Bronchial epithelial cell (primary cell): ENCODE results near the gene MRPL19. TPM values are rescaled to one million over a fixed set of nuclear protein-coding genes. Genes with fewer than 3 reads are reported as not detected.

Experiments
- DNase-seq: peaks from one replicate; pipeline ENCODE4 v3.0.0-alpha.2; 2010; ENCODE audit warnings: low read depth
- FAIRE-seq: peaks from 2 replicates; lab custom pipeline; 2011; peaks lifted over from hg19 to GRCh38; lab: Jason Lieb, UNC
- H3K27me3 ChIP-seq: 2 replicates; pipeline ENCODE4 v1.5.1; 2011; ENCODE audit warnings: low read length; ENCODE audit not compliant: control insufficient read depth, insufficient read depth
- H3K36me3 ChIP-seq: 2 replicates; pipeline ENCODE4 v1.5.1; 2011; ENCODE audit warnings: low read length; ENCODE audit not compliant: control insufficient read depth, insufficient read depth
- H3K4me3 ChIP-seq: 2 replicates; pipeline ENCODE4 v1.5.1; 2011; ENCODE audit warnings: mild to moderate bottlenecking, low read depth, low read length, control low read depth
- CTCF ChIP-seq: IDR thresholded peaks from 2 replicates; pipeline ENCODE4 v1.5.1; 2011; ENCODE audit warnings: mild to moderate bottlenecking, moderate library complexity, low read length, control low read depth, inconsistent platforms; ENCODE audit not compliant: insufficient read depth, severe bottlenecking
- total RNA-seq: library from RNA; depleted of rRNA; stranded (reverse); fragments of >200 nt; gene quantifications from 2 replicates; pipeline ENCODE4 v1.2.1, GENCODE V29; 2014

MRPL19 gene
- total RNA-seq, 1 donor from 2014 or later, result 51.6 TPM

- no peak for TF ChIP-seq CTCF
- FAIRE-seq (no peak), DNase-seq (peak; percentile 38)
- no peaks in the 10 kb centered on the region for H3K27me3 ChIP-seq
- H3K4me3 ChIP-seq, result no peak overlapping the region
- H3K36me3 ChIP-seq, result no peaks in the 10 kb centered on the region
Measured at GRCh38 chr2:75632091-75632701, 14.4 kb upstream of the MRPL19 start.

GRCh38 chr2:75632813-75633212 is 13.8 kb upstream of the MRPL19 start:
- FAIRE-seq (no peak), DNase-seq (no peak)
- Histone ChIP-seq H3K27me3 (no peaks in the 10 kb centered on the region), H3K36me3 (no peaks in the 10 kb centered on the region), H3K4me3 (no peak overlapping the region)
- TF ChIP-seq CTCF, result no peak

GRCh38 chr2:75633620-75634019 is 13.0 kb upstream of the MRPL19 start:
- Histone ChIP-seq H3K27me3 (no peaks in the 10 kb centered on the region), H3K36me3 (no peaks in the 10 kb centered on the region), H3K4me3 (no peak overlapping the region)
- DNase-seq (no peak), FAIRE-seq (no peak)
- TF ChIP-seq CTCF, result no peak

GRCh38 chr2:75634945-75635344 is 11.6 kb upstream of the MRPL19 start:
- Histone ChIP-seq H3K27me3 (no peaks in the 10 kb centered on the region), H3K4me3 (no peak overlapping the region), H3K36me3 (no peaks in the 10 kb centered on the region)
- no peak for FAIRE-seq
- peak; percentile 96 for DNase-seq
- no peak for TF ChIP-seq CTCF

- no peak for TF ChIP-seq CTCF
- Histone ChIP-seq H3K27me3 (no peaks in the 10 kb centered on the region), H3K36me3 (no peaks in the 10 kb centered on the region), H3K4me3 (no peak overlapping the region)
- DNase-seq (no peak), FAIRE-seq (no peak)
Measured at GRCh38 chr2:75637568-75637967, 9.0 kb upstream of the MRPL19 start.

GRCh38 chr2:75640621-75641121 is 5.9 kb upstream of the MRPL19 start:
- Histone ChIP-seq H3K36me3 (no peaks in the 10 kb centered on the region), H3K27me3 (no peaks in the 10 kb centered on the region), H3K4me3 (no peak overlapping the region)
- TF ChIP-seq CTCF, result peak; percentile 97
- no peak for FAIRE-seq
- peak; percentile 66 for DNase-seq
